Karpas-422 (cell line): Measurements from ENCODE around the gene TMTC4. TPM values are rescaled to one million over a fixed set of nuclear protein-coding genes. Genes with fewer than 3 reads are reported as not detected.
"Not testable (repeated sequence)": the region's sequence is repeated elsewhere in the genome, so short reads cannot be mapped to it uniquely, and the experiment has no call there.

Experiments
- DNase-seq: peaks from one replicate; pipeline ENCODE4 v3.0.0-alpha.2; 2015
- H2AFZ ChIP-seq: fragments of 200-600 bp; sonication (generic); 2 replicates; pipeline ENCODE4 v1.6.1; 2014; ENCODE audit warnings: antibody characterized with exemption, low read length, mixed read lengths
- H3K27ac ChIP-seq: fragments of 200-600 bp; sonication (generic); 2 replicates; pipeline ENCODE4 v1.5.1; 2014; ENCODE audit warnings: mild to moderate bottlenecking, low read length, moderate library complexity
- H3K27me3 ChIP-seq: fragments of 200-600 bp; sonication (generic); 2 replicates; pipeline ENCODE4 v1.6.1; 2014; ENCODE audit warnings: low read length, mixed read lengths
- H3K36me3 ChIP-seq: fragments of 200-600 bp; sonication (generic); 2 replicates; pipeline ENCODE4 v1.6.1; 2014; ENCODE audit warnings: low read length, mixed read lengths; ENCODE audit not compliant: insufficient read depth
- H3K4me1 ChIP-seq: fragments of 200-600 bp; sonication (generic); 2 replicates; pipeline ENCODE4 v1.6.1; 2014; ENCODE audit warnings: mild to moderate bottlenecking, low read length, mixed read lengths
- H3K4me2 ChIP-seq: fragments of 200-600 bp; sonication (generic); 2 replicates; pipeline ENCODE4 v1.6.1; 2014; ENCODE audit warnings: low read length, low read depth, mild to moderate bottlenecking; ENCODE audit not compliant: poor library complexity, severe bottlenecking
- H3K4me3 ChIP-seq: fragments of 200-600 bp; sonication (generic); 2 replicates; pipeline ENCODE4 v1.5.1; 2014; ENCODE audit warnings: mild to moderate bottlenecking, antibody characterized with exemption, low read length, mixed read lengths
- H3K79me2 ChIP-seq: fragments of 200-600 bp; sonication (generic); 2 replicates; pipeline ENCODE4 v1.6.1; 2014; ENCODE audit warnings: mild to moderate bottlenecking, low read length, mixed read lengths
- H3K9ac ChIP-seq: fragments of 200-600 bp; sonication (generic); 2 replicates; pipeline ENCODE4 v1.6.0; 2014; ENCODE audit warnings: low read length
- H3K9me2 ChIP-seq: fragments of 200-600 bp; sonication (generic), shearing (Covaris generic); replicated peaks from 2 replicates; pipeline ENCODE4 v1.6.0; 2014; ENCODE audit warnings: mild to moderate bottlenecking, low read length, moderate library complexity; ENCODE audit not compliant: insufficient read depth
- H3K9me3 ChIP-seq: fragments of 300-700, 200-600 bp; sonication (generic); 2 replicates; pipeline ENCODE4 v1.6.1; 2014; ENCODE audit warnings: low read length, mixed read lengths
- H4K20me1 ChIP-seq: fragments of 200-600 bp; sonication (generic); 2 replicates; pipeline ENCODE4 v1.6.1; 2014; ENCODE audit warnings: mild to moderate bottlenecking, antibody characterized with exemption, low read length, low read depth; ENCODE audit not compliant: insufficient read depth
- total RNA-seq: library from RNA; depleted of rRNA; stranded (reverse); fragments of >200 nt; shearing (Covaris generic); gene quantifications from 2 replicates; pipeline ENCODE4 v1.2.3, GENCODE V29; 2014; ENCODE audit warnings: low replicate concordance; rRNA removed

TMTC4 gene
- 62.7 and 66.7 TPM in 2 replicates for total RNA-seq

GRCh38 chr13:100674572-100674871, at the start of gene TMTC4:
TMTC4 (minus strand) TSS chr13:100674795; CDS start chr13:100670362, 4,433 bp downstream.
- Histone ChIP-seq H3K36me3 (no peaks in the 10 kb centered on the region; the same call in 1 of the 2 replicates), H3K4me3 (peak within 1 kb of the TSS; percentile 87)

GRCh38 chr13:100722517-100722916, 47.9 kb upstream of the TMTC4 start:
- Histone ChIP-seq H3K9me3 (no peaks in the 10 kb centered on the region), H3K4me3 (no peak overlapping the region), H3K4me1 (no peaks in the 10 kb centered on the region), H3K27me3 (no peaks in the 10 kb centered on the region), H3K36me3 (no peaks in the 10 kb centered on the region), H4K20me1 (no peaks in the 10 kb centered on the region), H3K79me2 (no peaks in the 10 kb centered on the region), H3K9ac (no peak overlapping the region), H2AFZ (no peak overlapping the region), H3K9me2 (no peaks in the 10 kb centered on the region), H3K27ac (no peak overlapping the region), H3K4me2 (no peak overlapping the region)
- DNase-seq = no peak

More at GRCh38 chr13:100674572-100674871, at the start of gene TMTC4:
- Histone ChIP-seq H3K9ac (peak within 1 kb of the TSS; percentile 94), H3K79me2 (peaks cover 44% of the 10 kb centered on the region), H3K27me3 (0 out of 2 replicates have a peak, but pooled peaks cover 3% of the 10 kb centered on the region), H3K9me2 (no peaks in the 10 kb centered on the region), H4K20me1 (no peaks in the 10 kb centered on the region), H3K27ac (no peak within 1 kb of the TSS), H3K9me3 (no peaks in the 10 kb centered on the region), H3K4me2 (peak within 1 kb of the TSS; percentile 89), H3K4me1 (peaks cover 23% of the 10 kb centered on the region), H2AFZ (peak within 1 kb of the TSS; percentile 79)
- DNase-seq = no peak

GRCh38 chr13:100721885-100722512, 47.4 kb upstream of the TMTC4 start:
- Histone ChIP-seq H3K27ac (no peak overlapping the region), H4K20me1 (no peaks in the 10 kb centered on the region), H3K4me3 (no peak overlapping the region), H3K4me1 (no peaks in the 10 kb centered on the region), H3K9ac (no peak overlapping the region), H3K4me2 (no peak overlapping the region), H2AFZ (no peak overlapping the region), H3K79me2 (no peaks in the 10 kb centered on the region), H3K9me2 (no peaks in the 10 kb centered on the region), H3K36me3 (no peaks in the 10 kb centered on the region), H3K27me3 (no peaks in the 10 kb centered on the region), H3K9me3 (no peaks in the 10 kb centered on the region)
- peak; percentile 84 for DNase-seq

- H3K79me2 ChIP-seq = no peaks in the 10 kb centered on the region
- H4K20me1 ChIP-seq = no peaks in the 10 kb centered on the region
- no peaks in the 10 kb centered on the region for H3K36me3 ChIP-seq
- H3K4me3 ChIP-seq = no peak overlapping the region
- H3K4me1 ChIP-seq = no peaks in the 10 kb centered on the region
- no peak overlapping the region for H3K27ac ChIP-seq
- no peaks in the 10 kb centered on the region for H3K9me3 ChIP-seq
- no peaks in the 10 kb centered on the region for H3K27me3 ChIP-seq
- no peaks in the 10 kb centered on the region for H3K9me2 ChIP-seq
- H3K4me2 ChIP-seq = no peak overlapping the region
- H2AFZ ChIP-seq = no peak overlapping the region
- DNase-seq = no peak
- H3K9ac ChIP-seq = no peak overlapping the region
Measured at GRCh38 chr13:100715604-100716003, 41.0 kb upstream of the TMTC4 start.

- Histone ChIP-seq H3K9me3 (no peaks in the 10 kb centered on the region), H3K36me3 (no peaks in the 10 kb centered on the region), H3K9me2 (no peaks in the 10 kb centered on the region), H3K9ac (no peak overlapping the region), H3K4me2 (no peak overlapping the region), H3K79me2 (no peaks in the 10 kb centered on the region), H3K27me3 (no peaks in the 10 kb centered on the region), H3K27ac (no peak overlapping the region), H4K20me1 (no peaks in the 10 kb centered on the region), H3K4me1 (no peaks in the 10 kb centered on the region), H3K4me3 (no peak overlapping the region), H2AFZ (no peak overlapping the region)
- DNase-seq = no peak
Measured at GRCh38 chr13:100714478-100714877, 39.9 kb upstream of the TMTC4 start.

GRCh38 chr13:100710176-100710575, 35.6 kb upstream of the TMTC4 start:
- no peak overlapping the region for H2AFZ ChIP-seq
- no peaks in the 10 kb centered on the region for H3K36me3 ChIP-seq
- no peak overlapping the region for H3K4me2 ChIP-seq
- no peaks in the 10 kb centered on the region for H3K4me1 ChIP-seq
- H3K27ac ChIP-seq = no peak overlapping the region
- no peak overlapping the region for H3K9ac ChIP-seq
- no peaks in the 10 kb centered on the region for H4K20me1 ChIP-seq
- no peak overlapping the region for H3K4me3 ChIP-seq
- no peaks in the 10 kb centered on the region for H3K79me2 ChIP-seq
- no peak for DNase-seq
- no peaks in the 10 kb centered on the region for H3K9me2 ChIP-seq
- no peaks in the 10 kb centered on the region for H3K9me3 ChIP-seq
- no peaks in the 10 kb centered on the region for H3K27me3 ChIP-seq

- Histone ChIP-seq H3K9me2 (no peaks in the 10 kb centered on the region), H3K4me1 (no peaks in the 10 kb centered on the region), H3K79me2 (no peaks in the 10 kb centered on the region), H4K20me1 (no peaks in the 10 kb centered on the region), H3K27ac (no peak overlapping the region), H3K9me3 (no peaks in the 10 kb centered on the region), H3K27me3 (no peaks in the 10 kb centered on the region), H3K4me3 (no peak overlapping the region), H3K9ac (no peak overlapping the region), H3K4me2 (no peak overlapping the region), H2AFZ (no peak overlapping the region), H3K36me3 (no peaks in the 10 kb centered on the region)
- no peak for DNase-seq
Measured at GRCh38 chr13:100707818-100708740, 33.5 kb upstream of the TMTC4 start.

GRCh38 chr13:100698331-100698730, 23.7 kb upstream of the TMTC4 start:
- DNase-seq, H3K27ac ChIP-seq, H3K9me2 ChIP-seq, H3K4me3 ChIP-seq, H4K20me1 ChIP-seq, H3K4me2 ChIP-seq, H2AFZ ChIP-seq, H3K9ac ChIP-seq, H3K79me2 ChIP-seq, H3K9me3 ChIP-seq, H3K36me3 ChIP-seq, H3K27me3 ChIP-seq, H3K4me1 ChIP-seq: not testable (repeated sequence)
